ENCODE measurements around the gene SYNE4.

SYNE4 gene

DNA sequence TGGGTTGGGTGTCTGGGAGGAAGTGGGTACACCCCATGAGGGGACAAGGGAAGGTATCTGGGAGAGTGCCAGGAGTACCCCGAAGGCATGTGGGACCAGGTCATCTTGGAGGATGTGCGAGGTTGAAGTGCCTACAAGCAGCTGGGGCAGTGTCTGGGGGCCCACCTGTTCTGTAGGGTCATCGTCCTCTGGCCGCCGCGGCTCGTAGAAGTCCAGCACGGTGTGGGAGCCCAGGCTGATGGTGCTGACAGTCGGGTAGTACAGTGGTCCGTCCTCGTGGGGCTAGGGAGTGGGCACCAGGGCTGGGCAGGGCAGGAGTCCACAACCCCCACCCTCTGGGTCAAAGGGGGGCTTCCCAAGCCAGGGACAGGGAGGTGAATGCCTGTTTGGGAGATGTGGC, 1.8 kb upstream of the SYNE4 start:
- no peak for TF ChIP-seq ZNF274 (IDR thresholded peaks at IDR 0.05; ENCODE audit: low read depth, low read length)
- H3K4me3 ChIP-seq (ENCODE audit: low read length), result no peak overlapping the region

DNA sequence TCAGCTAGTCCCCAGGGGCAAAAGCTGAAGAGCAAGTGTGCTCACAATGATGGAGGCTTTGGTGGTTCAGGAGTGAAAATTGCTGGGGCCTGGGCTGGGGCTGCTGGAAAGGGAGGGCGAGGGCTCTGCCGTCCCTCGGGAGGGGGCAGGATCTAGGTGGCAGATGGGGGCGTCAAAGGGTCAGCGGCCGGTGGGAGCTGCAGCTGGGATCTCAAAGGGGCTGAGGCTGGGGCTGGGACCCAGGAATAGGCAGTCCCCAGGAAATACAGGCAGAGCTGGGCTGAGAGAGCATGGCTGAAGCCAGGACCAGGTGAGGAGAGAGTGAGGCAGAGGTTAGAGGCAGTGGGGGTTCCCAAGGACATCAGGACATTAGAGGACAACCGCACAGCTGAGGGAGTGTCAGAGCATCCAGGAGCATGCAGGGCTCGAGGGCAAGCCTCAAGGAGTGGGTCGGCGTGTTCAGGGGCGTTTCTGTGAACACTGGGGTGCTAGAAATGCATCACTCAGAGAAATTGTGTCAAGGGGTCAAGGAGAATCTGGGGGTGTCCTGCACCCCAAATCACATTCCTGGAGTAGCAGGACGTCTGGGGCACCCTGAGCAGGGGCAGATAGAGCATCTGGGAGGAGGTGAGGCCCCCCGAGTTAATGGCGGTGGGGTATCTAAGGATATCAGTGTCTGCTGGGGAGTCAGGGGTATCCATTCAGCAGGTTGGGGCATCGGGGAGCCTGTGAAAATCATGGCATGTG, 1.2 kb upstream of the SYNE4 start:
- H3K4me3 ChIP-seq (ENCODE audit: low read length), result no peak overlapping the region
- TF ChIP-seq ZNF274 (IDR thresholded peaks at IDR 0.05; ENCODE audit: low read depth, low read length), result no peak

DNA sequence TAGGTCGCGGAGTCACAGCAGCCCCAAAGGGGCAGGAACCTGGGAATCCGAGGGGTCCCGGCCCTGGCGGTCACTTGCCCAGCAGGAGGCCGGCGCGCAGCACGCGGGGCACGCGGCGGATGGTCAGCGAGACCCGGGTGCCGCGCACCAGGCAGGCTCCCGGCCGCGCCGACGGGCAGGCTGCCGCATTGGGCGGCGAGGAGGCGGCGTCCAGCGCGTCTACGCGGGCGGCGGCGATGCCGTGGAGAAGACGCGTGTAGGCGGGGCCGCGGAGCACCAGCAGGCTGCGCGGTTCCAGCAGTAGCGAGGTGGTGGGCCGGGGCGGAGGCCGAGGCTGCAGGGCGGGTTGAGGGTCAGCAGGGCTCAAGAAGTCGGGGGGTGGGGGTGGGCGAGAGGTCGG, 607 bp upstream of the SYNE4 start:
- no peak overlapping the region; the same call in 1 of the 2 replicates for H3K4me3 ChIP-seq (ENCODE audit: low read length)

DNA sequence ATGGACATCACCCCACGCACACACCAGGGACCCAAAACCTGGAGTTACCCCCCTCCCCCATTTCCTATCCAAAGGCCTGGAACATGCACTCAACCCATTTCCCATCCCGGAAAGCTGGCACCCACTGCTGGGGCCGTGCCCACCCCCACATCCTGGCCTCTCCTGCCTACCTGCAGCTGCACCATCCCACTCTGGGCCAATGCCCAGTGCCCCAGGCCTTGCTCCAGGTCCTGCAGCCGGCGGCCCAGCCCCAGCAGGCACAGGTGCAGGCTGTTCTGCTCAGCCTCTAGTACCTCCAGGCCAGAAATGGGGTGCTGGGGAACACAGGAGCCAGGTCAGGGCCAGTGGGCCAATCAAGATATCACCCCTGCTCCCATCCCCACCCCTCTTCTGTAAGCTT, 1.7 kb downstream of the SYNE4 start:
- no peak for TF ChIP-seq ZNF274 (IDR thresholded peaks at IDR 0.05; ENCODE audit: low read depth, low read length)
- H3K4me3 ChIP-seq (ENCODE audit: low read length), result no peak overlapping the region

More for the DNA sequence above, 607 bp upstream of the SYNE4 start:
- TF ChIP-seq ZNF274 (IDR thresholded peaks at IDR 0.05; ENCODE audit: low read depth, low read length), result no peak

DNA sequence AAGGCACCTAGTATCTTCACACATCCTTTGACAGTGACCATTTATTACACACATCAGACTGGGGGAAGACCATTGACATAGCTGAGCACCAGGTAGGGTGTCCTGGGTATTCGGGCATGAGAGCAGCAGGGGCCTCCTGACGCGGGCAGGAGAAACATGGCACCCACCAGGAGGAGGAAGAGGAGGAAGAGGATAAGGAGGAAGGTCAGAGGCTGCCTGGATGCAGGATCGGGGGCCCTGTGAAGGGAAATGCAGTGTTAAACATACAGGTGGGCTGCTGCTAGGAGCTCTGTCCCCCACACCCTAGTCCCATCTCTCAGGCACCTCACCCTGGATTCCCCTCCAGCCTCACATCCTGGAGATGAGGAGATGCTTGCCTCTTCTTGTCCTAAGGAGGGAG, 5.3 kb downstream of the SYNE4 start:
- TF ChIP-seq ZNF274 (IDR thresholded peaks at IDR 0.05; ENCODE audit: low read depth, low read length), result no peak

DNA sequence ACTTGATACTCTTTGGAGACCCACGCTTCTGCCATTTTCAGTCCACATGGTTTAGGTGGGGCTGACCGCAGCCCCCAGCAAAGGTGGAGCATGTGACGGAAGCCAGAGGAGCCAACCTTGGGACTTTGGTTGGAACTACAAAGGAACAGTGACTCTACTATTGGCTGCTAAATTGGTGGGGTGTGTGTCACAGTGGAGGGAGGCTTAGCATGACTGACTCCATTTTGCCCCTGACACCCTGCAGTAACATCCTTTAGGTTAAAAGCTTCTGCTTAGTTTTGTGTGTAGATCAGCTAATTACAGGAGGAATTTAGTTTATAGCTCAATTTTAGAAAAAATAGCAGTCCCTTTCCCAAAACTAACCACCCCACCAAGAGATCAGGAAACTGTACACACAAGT, 7.0 kb downstream of the SYNE4 start:
- no peak overlapping the region for H3K4me3 ChIP-seq (ENCODE audit: low read length)
- no peak for TF ChIP-seq ZNF274 (IDR thresholded peaks at IDR 0.05; ENCODE audit: low read depth, low read length)

More for the DNA sequence above, 5.3 kb downstream of the SYNE4 start:
- no peak overlapping the region for H3K4me3 ChIP-seq (ENCODE audit: low read length)

DNA sequence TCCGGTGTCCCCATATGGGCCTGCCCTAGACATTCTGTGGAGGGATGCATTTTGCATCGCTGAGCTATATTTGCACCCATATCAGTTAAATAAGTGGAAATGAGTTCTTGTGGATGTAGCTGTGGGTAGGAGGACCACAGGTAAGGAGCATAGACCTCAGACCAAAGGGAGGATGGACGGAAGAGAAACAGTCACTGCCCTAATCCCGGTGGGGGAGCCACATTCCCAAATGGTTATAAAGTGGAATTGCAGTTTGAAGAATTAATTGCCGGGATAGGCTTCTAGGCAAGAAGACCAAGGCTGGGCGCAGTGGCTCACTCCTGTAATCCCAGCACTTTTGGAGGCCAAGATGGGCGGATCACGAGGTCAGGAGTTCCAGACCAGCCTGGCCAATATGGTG, 11.8 kb downstream of the SYNE4 start:
- no peak for TF ChIP-seq ZNF274 (IDR thresholded peaks at IDR 0.05; ENCODE audit: low read depth, low read length)
- H3K4me3 ChIP-seq (ENCODE audit: low read length), result no peak overlapping the region; the same call in 1 of the 2 replicates

DNA sequence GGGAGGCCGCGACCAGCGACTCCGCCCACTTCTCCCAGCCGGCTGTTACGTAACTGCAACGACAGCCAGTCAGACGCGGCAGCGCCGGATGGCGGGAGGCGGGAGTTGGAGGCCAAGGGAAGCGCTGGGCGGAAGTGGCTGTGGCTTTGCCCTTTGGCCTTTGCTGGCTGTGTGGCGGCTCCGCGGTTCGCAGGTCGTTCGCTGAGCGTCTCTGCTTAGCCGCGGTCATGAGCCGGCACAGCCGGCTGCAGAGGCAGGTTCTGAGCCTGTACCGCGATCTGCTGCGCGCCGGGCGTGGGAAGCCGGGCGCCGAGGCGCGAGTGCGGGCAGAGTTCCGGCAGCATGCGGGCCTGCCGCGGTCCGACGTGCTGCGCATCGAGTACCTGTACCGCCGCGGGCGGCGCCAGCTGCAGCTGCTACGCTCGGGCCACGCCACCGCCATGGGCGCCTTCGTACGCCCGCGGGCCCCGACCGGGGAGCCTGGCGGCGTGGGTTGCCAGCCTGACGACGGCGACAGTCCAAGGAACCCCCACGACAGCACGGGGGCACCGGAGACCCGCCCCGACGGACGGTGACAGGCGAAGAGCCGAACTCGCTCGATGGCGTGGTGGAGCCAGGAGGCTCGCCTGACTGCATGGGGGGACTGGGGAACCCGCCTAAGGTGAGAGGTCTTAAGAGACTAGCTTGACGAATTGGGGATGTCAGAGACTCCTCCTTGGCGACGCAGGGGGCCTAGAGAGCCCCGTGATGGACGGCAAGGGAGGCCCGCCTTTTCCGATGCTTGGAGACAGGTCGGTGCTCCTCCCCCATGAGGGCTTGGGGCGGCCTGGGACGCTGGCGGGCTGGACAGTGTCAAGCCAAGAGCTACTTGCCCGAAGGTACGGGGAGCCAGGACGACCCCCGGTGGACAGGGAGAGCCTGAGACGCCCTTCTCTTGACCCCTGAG, 13.3 kb downstream of the SYNE4 start, which contains the start of gene SDHAF1:
SDHAF1 (plus strand) TSS at position 141 of the 946 bp plus-strand sequence; CDS start at position 228, 87 bp downstream.
- H3K4me3 ChIP-seq (ENCODE audit: low read length), result peak within 1 kb of the TSS; percentile 90
- no peak for TF ChIP-seq ZNF274 (IDR thresholded peaks at IDR 0.05; ENCODE audit: low read depth, low read length)

DNA sequence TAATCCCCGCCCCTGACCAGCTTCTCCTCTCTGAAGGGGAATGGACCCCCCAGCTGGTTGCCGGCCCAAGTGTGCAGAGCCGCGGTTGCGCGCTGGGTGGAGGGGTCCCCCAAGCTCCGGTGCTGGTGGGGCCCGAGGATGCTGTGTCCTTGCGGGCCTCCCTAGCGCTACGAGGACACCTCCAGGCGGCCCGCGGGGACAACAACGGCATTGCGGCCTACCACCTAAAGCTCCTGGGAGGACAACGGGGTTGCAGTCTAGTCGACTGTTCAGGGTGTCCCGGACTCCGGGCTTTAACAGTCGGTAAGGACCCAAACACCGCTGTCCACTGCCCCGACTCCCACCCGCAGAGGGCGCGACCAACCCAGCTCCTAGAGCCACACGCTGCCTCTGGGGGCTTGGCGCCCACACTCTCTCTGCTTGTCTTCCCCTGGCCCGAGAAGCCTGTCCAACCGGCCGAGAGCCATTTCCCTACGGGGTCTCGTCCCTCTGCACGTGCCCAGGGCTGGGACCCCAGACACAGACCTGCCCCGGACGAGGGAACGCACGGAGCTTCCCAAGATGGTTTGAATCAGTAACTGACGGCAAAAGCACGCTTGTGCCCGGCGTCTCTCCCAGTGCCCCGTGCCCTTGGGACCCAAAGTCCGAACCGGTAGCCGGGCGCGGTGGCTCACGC, 14.6 kb downstream of the SYNE4 start:
- peak overlapping the region; percentile 90; the same call in 1 of the 2 replicates for H3K4me3 ChIP-seq (ENCODE audit: low read length)
- no peak for TF ChIP-seq ZNF274 (IDR thresholded peaks at IDR 0.05; ENCODE audit: low read depth, low read length)

DNA sequence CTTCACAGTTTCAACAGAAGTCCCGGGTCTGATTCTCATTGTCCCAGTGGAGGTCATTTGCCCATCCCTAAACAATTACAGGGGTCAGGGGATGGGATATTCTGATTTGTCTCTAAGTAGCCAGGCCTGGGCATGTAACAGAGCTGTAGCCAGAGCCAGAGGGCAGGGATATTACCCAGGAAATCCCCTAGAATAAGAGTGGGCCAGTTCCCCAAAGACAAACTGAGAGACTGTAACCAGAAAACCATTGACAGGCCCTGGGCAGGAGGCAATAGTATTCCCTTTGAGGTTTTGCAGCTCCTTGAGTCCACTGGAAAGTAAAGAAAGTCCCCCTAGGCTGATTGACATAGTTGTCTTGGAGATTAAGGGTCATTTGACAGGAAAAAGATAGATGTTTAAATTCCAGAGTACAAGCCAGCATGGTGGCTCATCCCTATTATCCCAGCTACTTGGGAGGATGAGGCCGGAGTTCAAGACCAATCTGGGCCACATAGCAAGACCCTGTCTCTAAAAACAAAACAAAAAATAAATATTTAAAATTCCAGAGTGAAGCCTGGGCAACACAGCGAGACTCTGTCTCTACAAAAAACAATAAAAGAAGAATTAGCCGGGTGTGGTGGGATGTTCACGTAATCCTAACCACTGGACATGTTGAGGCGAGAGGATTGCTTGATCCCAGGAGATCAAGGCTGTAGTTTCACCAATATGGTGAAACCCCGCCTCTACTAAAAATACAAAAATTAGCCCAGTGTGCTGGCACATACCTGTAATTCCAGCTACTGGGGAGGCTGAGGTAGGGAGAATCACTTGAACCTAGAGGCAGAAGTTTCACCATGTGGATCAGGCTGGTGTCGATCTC, 15.5 kb downstream of the SYNE4 start:
- H3K4me3 ChIP-seq (ENCODE audit: low read length), result no peak overlapping the region
- TF ChIP-seq ZNF274 (IDR thresholded peaks at IDR 0.05; ENCODE audit: low read depth, low read length), result no peak

DNA sequence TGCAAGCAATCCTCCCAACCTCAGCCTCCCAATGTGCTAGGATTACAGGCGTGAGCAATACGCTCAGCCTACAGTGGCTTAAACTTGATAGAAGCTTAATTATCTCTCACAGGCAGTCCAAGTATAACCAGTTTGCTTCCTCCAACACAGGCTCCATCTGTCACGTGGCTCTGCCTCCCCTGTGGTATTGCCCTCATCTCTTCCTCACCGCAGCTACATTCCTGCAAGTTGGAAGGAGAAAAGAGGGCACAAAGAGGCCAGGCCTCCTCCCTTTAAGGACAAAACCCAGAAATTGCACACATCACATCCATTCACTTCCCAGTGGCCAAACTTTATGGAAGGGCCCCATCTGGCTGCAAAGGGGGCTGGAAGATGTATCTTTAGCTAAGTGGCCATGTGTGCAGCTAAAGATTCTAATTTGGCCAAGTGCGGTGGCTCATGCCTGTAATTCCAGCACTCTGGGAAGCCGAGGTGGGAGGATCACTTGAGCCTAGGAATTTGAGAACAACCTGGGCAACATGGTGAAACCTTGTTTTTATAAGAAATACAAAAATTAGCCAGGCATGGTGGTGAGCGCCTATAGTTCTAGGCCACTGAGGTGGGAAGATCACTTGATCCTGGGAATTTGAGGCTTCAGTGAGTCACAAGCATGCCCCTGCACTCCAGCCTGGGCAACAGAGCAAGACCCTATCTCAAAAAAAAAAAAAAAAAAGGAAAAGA, 16.7 kb downstream of the SYNE4 start:
- TF ChIP-seq ZNF274 (IDR thresholded peaks at IDR 0.05; ENCODE audit: low read depth, low read length), result no peak
- H3K4me3 ChIP-seq (ENCODE audit: low read length), result no peak overlapping the region

DNA sequence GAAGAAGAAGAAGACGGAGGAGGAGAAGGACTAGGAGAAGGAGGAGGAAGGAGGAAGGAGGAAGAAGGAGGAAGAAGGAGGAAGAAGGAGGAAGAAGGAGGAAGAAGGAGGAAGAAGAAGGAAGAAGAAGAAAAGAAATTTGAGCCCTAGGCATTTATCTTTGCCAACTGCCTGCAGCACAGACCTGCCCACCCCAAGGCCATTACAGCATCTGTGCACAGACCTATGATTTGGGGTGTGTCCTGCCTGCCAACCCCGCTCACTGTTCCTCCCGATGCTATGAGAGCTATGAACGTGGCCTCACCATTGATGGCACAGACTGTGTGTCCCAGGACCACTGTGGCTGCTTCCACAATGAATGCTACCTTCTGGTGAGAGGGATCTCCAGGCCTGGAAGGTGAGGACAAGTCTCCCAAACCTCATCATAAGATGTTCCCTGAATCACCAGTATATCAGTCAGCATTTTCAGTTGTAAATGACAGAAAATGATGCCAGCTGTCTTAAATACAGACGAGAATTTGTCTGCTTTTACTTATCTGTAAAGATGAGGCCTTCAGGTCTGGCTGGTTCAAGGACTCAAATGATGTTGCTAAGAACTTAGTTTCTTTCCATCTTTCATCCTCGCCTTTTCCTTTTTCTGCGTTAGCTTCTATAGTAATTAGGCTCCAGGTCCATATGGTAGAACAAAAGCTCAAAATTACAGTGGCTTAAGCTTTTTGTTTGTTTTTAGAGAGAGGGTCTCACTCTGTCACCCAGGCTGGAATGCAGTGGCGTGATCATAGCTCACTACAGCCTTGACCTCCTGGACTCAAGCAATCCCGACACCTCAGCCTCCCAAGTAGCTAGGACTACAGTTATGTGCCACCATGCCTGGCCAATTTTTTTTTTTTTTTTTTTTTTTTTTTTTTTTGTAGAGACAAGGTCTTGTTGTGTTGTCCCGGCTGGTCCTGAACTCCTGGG, 17.6 kb downstream of the SYNE4 start:
- TF ChIP-seq ZNF274 (IDR thresholded peaks at IDR 0.05; ENCODE audit: low read depth, low read length), result no peak
- no peak overlapping the region for H3K4me3 ChIP-seq (ENCODE audit: low read length)
